GM18517 (cell line): ENCODE data around the gene PSMA5.
"Not testable (repeated sequence)": the region's sequence is repeated elsewhere in the genome, so short reads cannot be mapped to it uniquely, and the experiment has no call there.

Experiments used
- ATAC-seq: cut with Tn5 transposase; IDR thresholded peaks from one replicate; pipeline ENCODE4 v1.9.1; 2021; ENCODE audit warnings: mild to moderate bottlenecking, moderate library complexity; ENCODE audit not compliant: unreplicated experiment

Gene PSMA5

GRCh38 chr1:109426281-109427170 lies at the start of gene PSMA5:
TSS of gene PSMA5 (minus strand) at chr1:109426448. CDS start at chr1:109426330, 118 bp downstream.
- ATAC-seq, result peak; percentile 95

GRCh38 chr1:109475261-109475660 lies 49.0 kb upstream of the PSMA5 start:
- no peak for ATAC-seq

DNA sequence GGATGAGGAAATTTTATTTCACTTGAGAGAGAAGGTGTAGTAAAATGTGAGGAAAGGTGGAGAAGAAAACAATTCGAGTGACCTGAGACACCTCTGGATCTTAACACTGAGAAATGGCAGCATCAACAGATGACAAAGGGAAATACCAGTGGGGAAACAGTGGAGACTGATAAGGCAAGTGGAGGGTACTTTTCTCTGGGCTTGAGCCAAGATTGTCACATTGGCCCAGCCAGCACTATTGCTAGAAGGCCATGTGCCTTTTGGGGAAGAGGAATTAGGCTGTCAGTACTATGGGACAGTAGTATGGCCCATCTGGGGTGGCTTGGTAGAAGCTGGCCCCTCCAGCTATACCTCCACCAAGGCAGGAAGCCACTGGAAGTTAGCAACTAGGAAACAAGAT lies 48.4 kb upstream of the PSMA5 start:
- ATAC-seq, result no peak

DNA sequence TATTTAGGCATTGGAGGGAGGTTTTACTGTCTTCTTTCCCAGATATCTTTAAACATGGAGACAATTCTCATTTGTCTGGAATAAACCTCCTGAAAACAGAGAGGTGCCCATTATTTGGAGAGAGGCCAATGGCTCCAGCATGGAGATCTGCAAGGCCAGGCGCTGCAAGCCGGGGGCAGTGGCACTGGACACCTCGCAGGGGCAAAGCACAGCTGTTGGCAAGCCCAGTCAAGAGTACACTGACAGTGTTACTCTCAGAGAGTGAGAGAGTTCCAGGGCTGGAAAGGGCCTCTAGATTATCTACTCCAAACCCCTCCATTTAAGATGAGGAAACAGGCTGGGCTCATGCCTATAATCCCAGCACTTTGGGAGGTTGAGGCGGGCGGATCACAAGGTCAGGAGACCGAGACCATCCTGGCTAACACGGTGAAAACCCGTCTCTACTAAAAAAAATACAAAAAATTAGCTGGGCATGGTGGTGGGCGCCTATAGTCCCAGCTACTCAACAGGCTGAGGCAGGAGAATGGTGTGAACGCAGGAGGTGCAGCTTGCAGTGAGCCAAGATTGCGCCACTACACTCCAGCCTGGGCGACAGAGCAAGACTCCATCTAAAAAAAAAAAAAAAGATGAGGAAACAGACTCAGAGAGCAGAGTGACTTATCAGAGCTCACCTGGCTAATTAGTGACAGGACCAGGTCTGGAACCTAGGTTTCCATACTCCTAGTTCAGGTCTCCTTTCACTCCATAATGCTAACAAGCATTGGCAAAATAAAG lies 47.2 kb upstream of the PSMA5 start:
- ATAC-seq, result not testable (repeated sequence)

- no peak for ATAC-seq
Observed at GRCh38 chr1:109472779-109473178, 46.5 kb upstream of the PSMA5 start.

DNA sequence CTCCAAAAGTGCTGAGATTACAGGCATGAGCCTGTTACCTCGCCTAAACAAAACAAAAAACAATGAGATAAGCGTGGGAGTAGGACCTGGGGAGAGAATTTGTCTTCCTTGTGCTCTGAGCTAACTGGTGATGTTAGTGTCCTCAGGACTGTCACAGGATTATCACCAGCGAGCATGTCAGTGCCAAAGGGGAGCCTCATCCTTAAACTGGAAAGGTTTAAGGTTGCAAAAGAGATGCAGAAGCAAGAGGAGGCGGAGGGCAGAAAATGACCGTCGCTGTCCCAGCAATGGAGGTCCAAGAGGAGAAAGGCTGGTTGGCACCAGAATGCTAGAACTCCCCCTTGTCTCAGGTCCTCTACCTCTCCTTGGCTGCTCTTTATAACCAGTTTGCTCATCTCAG lies 44.0 kb upstream of the PSMA5 start:
- no peak for ATAC-seq

GRCh38 chr1:109468903-109469302 lies 42.7 kb upstream of the PSMA5 start:
- no peak for ATAC-seq

GRCh38 chr1:109468061-109468460 lies 41.8 kb upstream of the PSMA5 start:
- ATAC-seq, result no peak

DNA sequence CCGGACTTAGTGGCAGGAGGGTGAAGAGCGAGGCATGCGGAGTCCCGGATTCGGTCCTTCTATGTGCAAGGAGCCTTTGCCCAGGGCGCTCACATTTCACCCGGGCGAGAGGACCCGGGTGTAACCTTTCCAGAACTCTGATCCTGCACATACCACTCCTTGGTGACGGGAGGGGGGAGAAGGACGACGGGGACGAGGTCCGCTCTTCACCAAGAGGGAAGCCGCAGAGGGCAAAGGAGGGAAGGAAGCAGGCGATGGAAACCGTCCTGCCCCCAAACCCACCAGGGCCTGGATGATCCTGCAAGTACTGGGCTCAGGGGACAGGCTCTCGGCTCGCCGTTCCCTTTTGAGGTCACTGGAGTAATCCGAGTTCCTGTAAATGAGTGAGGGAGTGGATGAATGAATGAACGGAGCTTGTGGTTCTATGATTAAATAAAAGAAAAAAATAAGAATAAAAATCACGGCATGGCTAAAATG lies 41.1 kb upstream of the PSMA5 start:
- no peak for ATAC-seq

GRCh38 chr1:109466452-109467300 lies 40.4 kb upstream of the PSMA5 start, which contains the start of gene SYPL2:
TSS of gene SYPL2 (plus strand) at chr1:109466546. CDS start at chr1:109466844, 298 bp downstream.
- ATAC-seq, result no peak

DNA sequence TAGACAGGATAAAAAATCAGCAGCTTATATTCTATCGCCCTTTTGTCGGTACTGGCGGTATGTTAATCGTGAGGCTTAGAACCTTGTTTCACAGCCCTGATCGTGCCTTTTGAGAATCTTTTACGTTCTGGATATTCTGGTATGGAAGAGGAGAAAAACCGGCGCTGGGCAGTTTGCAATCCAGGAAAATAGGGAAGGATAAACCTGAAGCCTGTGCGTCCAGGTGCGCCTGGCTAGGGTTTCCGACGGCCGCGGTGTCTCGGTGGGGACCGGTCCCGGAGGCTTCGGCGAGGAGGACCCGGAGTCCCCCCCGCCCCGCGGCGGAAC lies 39.8 kb upstream of the PSMA5 start:
- no peak for ATAC-seq

DNA sequence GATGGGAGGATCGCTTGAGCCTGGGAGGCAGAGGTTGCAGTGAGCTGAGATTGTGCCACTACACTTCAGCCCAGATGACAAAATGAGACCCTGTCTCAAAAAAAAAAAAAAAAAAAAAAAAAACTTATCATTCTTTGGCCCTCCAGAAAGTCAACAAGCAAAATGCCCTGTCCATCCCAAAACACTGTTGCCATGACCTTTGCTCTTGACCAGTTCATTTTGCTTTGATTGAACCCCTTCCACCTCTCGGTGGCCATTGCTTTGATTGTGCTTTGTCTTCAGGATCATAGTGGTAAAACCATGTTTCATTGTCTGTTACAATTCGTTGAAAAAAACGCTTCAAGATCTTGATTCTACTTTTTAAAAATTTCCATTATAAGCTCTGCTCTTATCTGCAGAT lies 31.6 kb upstream of the PSMA5 start:
- ATAC-seq, result no peak

DNA sequence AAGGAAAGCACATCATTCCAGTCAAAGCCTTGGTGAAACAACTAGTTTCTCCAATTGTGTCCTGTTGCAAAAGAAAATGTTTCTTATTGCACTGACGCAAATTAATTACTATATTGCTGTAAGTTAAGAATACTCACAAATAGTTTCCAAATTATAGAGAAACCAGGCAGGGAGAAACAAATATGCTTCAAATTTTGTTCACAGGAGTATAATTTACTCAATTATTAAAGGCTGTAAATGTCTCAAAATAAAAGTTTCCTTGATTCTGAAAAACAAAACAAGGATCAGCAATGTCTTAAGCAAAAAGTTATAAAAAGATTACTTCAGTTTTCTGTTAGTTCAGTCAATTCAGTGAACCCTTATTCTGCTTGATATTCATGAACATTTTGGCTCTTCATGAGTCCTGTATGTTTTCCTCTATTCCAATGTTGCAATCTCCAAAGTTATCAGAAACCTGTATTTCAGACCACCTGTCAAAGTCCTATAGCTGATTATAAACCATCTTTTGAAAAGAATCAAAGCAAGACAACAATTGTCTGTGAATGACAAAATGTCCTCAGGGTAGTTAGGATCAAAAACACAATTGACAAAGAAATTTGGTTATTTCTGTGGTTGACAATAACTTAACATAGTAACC lies 28.4 kb upstream of the PSMA5 start:
- no peak for ATAC-seq

DNA sequence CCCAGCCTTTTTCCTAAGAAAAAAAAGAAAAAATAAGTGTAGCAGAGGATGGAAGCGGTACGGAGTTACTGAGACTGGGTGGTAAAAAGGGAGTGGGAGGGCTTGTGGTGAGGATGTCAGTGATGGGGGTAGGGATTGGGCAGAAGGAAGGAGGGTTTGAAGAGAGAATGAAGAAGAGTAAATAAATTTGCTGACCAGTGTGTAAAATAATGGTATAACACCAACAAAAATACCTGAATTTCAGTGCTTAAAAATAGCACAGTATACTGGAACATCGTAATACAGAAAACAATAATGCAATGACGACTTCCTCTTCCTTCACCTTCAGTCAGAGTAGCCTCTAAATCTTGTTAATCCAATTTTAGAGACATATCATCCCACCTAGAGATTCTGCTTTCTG lies 21.3 kb upstream of the PSMA5 start:
- no peak for ATAC-seq

- ATAC-seq, result not testable (repeated sequence)
Observed at GRCh38 chr1:109445949-109446695, 19.9 kb upstream of the PSMA5 start.

- ATAC-seq, result no peak
Observed at GRCh38 chr1:109444346-109444745, 18.1 kb upstream of the PSMA5 start.

DNA sequence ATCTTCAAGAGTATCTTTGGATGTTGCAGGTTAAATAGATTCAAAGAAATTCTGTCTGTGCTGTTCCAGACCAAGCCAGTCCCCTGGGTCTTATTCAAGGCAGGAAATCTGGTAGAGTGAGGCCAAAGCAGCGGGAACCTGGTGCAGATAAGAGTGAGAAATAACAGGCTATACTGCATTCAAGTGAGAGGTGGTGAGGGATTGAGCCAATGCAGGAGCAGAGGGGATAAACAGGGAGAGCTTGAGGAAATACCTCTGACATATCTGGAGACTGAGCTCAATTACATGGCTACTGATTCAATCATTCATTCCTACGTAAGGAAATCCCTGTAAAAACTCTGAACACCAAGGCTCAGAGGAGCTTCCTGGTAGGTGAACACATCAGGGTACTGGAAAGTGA lies 17.2 kb upstream of the PSMA5 start:
- ATAC-seq, result no peak

DNA sequence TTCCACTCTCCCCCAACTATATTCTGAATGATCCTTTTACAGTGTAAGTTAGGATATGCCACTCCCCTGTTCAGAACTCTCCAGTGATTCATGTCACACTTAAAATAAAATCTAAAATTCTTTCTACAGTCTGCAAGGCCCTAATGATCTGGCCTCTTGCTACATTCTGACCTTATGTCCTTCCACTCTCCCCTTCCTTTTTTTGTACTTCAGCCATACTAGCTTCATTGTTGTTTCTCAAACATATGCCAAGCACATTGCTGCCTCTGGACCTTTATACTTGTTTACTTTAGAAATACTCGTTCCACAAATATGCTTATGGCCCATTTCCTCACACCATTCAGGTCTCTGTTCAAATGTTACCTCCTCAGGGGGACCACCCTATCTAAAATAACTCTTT lies 14.8 kb upstream of the PSMA5 start:
- ATAC-seq, result no peak

GRCh38 chr1:109438798-109439297 lies 12.6 kb upstream of the PSMA5 start:
- ATAC-seq, result no peak

DNA sequence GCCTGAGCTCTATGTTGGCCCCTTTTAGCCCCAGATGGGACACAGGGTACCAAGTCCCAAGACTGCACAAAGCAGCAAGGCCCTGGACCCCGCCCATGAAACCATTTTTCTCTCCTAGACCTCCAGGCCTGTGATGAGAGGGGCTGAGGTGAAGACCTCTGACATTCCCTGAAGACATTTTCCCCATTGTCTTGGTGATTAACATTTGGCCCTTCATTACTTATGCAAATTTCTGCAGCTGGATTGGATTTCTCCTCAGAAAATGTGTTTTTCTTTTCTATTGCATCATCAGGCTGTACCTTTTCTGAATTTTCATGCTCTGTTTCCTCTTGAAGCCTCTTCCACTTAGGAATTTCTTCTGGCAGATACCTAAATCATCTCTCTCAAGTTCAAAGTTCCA lies 8.2 kb upstream of the PSMA5 start:
- ATAC-seq, result no peak
